ENCODE data around the gene HEATR9. TPM values are rescaled to one million over a fixed set of nuclear protein-coding genes. Genes with fewer than 3 reads are reported as not detected.

HEATR9 gene
- total RNA-seq, 1 donor from 2014 or later, result not detected

DNA sequence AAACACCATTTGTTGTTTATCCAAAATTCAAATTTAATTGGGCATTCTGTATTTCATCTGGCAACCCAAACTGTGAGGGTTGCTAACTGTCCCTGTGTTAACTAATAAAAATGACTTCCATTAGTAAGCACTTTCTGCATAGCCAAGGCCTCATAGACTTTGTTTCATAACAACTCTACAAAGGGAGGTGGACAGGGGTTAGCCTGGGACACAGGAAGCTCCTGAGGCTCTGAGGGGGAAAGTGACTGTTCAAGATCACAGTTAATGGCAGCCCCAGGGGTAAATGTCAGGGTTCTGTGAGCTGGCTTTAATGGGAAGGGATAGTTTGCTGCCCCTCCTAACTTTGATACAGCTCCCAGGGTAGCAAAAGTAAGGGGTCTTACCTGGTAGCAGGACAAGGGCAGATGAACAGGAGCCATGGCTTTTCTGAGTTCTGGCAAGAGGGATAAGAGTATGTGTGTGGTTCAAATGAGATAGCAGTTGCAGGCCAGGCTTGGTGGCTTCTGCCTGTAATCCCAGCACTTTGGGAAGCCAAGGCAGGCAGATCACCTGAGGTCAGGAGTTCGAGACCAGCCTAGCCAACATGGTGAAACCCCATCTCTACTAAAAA, 2.2 kb downstream of the HEATR9 start:
- DNase-seq (ENCODE audit: low spot score), result no peak

DNA sequence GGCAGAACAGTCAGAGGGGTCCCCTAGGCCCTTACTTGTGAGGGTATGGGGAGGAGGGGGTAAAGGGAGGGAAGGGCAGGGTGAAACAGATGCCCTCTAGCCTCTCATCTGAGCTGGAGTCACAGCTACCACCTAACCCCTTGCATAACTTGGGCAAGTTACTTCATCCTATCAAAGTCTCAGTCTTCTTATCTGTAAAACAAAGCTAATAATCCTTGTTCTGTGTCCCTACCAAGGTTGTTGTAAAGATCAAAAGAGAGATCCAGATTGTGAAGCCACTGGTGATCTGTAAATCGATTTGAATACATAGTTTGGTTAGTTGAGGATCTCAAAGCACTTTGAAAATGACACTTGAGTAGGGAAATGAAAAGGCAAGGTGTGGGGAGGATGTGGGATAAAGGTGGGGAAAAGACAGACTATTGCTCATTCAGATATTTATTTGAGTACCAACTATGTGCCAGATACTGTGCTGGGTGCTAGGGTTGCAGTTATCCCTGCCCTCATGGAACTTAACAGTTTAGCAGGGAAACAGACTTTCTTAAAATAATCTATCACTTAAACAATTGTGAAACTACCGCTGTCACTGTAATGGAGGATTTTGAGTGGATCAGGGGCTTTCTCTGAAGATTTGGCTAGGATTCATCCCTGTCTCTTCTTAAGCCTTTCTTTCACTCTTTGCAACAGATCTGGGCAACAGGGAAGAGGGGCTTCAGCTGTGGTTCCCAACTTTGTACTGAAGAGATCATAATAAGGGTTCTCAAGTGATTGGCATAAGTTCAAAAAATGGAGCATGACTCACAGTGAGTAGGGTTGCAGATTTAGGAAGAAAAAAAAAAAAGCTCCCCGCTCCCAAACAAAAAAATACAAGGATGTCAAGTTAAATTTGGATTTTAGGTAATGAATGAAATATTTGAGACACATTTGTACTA, 3.0 kb downstream of the HEATR9 start:
- DNase-seq (ENCODE audit: low spot score), result peak; percentile 81

DNA sequence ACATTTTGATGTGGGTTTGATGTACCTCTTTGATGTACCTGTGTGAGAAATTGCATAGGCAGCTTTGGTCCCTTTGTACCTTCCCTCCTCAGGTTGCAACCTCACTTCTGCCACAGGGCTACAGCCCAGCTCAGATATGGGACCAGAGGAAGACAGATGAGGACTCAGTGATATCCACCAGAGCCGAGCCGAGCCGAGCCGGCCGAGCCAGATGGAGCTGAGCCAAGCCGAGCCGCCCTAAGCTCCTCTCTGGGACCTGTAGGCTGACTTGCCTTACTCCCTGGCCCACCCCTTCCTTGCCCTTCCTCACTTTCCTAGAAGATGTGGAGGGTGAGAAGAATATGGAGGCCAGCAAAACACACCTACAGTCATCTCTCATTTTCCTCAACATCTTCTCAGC, 3.8 kb downstream of the HEATR9 start:
- no peak for DNase-seq (ENCODE audit: low spot score)

DNA sequence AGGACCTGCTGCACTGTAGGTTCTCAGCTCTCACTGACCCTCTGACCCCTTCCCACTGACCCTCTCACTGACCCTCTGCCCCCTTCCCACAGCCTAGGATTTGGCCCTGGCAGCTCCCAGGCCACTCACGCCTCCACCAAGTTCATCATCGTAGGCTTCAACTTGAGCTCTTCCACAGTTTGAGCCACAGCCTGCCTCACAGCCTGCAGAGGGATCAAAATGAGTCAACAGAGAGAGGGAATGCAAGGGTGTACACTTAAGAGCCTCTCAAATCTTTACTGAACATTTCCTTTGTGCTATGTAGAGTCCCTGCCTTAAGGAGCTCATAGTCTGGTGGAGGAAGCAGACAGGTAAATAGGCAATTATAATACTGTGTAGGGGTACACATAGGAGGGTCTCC, 12.1 kb downstream of the HEATR9 start:
- DNase-seq (ENCODE audit: low spot score), result no peak

DNA sequence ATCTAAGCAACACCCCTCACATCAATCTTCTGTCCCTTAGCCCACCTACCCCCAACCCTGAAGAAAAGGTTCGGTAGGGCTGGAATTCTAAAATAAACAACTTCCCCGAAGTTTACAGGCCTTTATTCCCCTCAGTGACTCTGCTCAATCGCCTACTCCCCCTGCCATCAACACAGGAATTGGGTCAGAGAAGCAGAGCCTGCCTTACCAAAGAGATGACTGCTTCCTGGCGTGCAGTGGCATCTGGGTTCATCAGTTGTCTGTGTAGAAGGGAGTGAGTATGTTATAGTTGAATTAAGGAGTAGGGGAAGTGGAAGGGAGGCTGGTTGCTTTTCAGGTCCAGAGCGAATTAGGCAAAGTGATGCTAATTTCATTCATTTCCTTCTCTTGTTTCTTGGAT, 12.7 kb downstream of the HEATR9 start:
- no peak for DNase-seq (ENCODE audit: low spot score)

DNA sequence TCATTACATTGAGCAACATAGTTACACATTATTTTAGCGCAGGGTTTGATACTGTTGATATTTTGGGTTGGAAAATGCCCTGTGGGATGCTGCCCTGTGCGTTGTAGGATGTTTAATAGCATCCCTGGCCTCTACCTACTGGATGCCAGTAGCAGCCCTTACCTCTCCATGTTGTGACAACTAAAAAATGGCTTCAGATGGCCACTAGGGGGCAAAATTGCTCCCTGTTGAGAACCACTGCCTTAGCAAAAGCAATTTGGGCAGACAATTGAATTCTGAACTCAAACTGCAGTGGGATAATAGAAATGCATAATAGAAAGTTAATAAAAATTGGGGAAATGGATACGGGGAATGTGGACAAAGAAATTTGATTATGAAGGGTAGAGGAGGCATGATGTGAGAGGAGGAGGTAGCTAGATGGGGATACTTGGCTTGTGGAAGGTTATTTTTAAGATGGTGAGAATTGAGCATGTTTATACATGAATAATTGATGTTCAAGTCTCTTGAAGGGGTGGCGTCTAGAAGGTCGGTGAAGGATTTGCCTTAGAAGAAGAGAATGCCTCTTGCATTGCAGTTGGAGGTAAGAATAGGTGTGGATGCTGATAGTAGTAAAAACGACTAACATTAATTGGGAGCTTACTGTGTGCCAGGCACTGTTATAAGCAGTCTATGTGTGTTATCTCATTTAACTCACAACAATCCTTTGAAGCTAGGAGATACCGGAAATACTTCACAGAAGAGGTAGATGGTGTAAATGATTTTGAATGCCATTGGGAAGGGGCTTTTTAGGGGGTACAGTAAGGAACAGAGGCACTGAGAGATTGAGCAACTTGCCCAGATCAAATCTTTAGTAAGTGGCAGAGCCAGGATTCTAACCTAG, 19.0 kb downstream of the HEATR9 start:
- peak; percentile 72 for DNase-seq (ENCODE audit: low spot score)

DNA sequence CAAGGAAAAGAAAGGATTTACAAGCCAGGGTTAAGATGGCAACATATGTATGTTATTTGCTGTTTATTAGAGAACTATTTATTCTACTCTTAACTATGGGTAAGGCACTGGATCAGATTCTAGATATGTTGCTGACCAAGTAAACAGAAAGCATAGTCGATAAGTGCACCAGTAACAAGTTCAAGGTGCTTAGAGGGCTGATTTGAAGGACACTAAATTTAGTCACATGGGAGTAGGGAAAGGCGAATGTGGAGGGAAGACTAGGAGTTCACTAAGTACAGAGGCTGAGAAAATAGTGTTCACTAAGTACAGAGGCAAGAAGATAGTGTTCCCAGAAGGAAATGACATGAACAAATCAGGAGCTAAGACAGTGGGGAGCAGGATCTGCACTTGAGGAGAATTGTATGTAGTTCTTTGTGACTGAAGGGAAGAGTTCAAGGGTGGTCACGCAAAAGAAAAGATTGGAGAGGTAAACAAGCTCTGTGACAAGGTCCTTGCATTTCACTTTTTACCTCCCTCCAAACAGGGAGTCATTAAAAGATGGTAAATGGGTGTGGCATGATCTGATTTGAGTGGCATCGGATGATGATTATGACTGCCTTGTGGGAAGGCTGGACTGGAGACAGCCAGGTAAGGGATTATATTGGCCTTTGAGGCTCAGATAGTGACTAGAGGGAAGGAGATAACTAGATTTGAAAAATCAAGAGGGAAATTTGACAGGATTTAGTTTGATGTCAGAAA, 20.9 kb downstream of the HEATR9 start:
- DNase-seq (ENCODE audit: low spot score), result no peak

DNA sequence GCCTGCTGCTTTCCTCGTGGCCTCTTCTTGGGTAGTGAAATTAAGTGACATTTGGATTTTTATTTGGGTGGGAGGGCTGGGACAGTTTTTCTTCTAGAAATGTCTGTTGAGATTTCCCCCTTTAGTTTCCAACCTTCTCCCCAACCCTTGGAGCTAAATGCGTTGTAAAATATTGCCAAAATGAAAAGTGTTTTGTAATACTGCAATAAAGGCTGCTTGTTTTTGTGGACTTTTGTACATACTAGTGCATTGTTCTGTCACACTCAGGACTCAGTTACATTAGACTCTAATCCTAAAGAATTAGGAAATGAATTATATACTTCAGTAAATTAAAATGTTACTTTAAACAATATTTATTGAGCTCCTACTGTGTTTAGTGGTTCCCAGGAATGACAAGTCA, 21.7 kb downstream of the HEATR9 start:
- no peak for DNase-seq (ENCODE audit: low spot score)

DNA sequence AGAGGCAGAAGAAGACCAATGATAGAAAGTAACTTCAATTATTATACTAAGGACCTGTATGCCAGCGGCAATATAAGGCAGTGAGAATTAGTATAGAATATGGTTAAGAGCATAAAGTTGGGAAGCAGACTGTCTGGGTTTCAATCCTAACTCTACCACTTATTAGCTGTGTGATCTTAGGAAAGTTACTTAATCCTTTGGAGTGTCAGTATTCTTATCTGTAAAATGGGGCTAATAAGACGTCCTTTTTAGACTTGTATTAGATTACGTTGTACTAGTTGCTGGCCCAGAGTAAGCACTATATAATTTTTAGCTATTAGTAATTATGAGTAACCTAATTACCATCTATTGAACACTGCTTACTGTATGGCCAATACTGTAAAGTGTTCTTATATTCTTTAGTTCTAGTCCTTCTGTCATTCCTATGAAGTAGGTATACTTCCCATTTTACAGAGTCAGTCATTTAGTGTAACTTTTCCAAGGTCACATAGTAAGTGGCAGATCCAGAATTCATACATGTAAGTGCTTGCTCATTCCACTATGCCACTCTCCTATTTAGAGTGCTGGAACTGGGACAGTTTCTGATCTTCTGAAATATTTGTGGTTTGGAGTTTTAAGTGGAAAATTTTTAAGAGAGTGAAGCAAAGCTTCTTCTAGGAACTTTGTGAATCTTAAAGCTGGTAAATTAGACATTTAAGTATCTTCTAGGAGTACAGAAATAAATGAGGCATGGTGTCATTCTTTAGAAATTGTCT, 22.5 kb downstream of the HEATR9 start:
- peak; percentile 43 for DNase-seq (ENCODE audit: low spot score)

DNA sequence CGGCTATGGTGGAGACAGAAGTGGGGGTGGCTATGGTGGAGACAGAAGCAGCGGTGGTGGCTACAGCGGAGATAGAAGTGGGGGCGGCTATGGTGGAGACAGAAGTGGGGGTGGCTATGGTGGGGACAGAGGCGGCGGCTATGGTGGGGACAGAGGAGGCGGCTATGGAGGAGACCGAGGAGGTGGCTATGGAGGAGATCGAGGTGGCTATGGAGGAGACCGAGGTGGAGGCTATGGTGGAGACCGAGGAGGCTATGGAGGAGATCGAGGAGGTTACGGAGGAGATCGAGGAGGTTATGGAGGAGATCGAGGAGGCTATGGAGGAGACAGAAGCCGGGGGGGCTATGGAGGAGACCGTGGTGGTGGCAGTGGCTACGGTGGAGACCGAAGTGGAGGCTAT, 24.1 kb downstream of the HEATR9 start:
- DNase-seq (ENCODE audit: low spot score), result no peak

DNA sequence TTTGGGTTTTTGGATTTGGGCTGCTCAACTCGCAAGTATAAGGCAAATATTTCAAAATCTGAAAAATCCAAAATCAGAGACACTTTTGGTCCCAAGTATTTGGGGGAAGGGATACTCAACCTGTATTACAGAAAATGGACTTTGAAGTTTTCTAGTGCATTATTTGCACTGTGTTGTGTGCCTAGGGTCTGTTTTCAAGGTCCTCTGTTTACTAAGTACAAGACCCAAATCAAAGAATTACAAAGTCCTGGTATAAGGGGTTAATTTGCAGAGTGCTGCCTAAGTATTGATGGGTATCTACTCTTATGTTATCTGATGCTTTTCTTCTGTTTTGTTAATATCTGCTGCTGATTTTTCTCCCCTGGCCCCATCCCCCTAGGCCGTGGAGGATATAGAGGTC, 25.0 kb downstream of the HEATR9 start:
- DNase-seq (ENCODE audit: low spot score), result no peak

DNA sequence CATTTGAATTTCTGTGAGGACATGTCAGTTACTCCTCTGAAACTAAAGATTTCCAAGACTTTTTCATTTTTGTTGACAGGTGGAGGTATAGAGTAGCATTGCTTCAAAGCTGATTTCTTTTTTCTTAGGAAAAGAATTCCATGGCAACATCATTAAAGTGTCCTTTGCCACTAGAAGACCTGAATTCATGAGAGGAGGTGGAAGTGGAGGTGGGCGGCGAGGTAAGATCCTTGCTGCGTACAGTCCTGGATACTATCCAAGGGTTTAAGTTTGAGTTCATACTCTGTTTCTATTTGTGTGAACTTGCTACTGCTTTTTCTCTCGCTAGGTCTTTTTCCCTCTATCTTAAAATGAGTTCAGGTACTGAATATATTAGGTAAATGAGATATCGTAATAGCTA, 26.5 kb downstream of the HEATR9 start:
- DNase-seq (ENCODE audit: low spot score), result no peak

DNA sequence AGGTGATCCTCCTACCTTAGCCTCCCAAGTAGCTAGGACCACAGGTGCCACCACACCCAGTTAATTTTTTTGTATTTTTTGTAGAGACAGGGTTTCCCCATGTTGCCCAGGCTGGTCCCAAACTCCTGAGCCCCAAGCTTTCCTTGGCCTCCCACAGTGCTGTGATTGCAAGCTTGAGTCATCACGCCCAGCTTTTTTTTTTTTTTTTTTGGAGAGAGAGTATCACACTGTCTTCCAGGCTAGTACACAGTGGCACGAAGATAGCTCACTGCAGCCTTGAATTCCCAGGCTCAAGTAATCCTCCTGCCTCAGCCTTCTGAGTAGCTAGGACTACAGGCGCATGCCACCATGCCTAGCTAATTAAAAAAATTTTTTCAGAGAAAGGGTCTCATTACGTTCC, 27.2 kb downstream of the HEATR9 start:
- no peak for DNase-seq (ENCODE audit: low spot score)

DNA sequence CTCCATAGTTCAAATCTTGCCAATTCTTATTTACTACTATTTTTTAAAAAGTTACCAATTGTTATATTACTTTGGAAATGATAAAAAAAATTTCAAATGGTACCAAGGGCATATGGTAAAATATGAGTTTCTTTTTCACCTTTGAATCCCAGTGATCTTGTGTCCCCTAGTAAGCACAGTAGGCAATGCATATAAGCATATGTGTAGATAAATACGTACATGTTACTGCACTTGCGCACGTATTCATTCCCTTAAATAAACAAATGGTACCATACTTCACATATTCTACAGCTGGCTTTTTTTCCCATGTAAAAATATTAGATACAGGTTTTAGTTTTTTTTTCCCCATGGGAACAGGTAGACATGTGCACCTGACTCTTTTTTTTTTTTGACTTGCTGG, 27.6 kb downstream of the HEATR9 start:
- DNase-seq (ENCODE audit: low spot score), result no peak

DNA sequence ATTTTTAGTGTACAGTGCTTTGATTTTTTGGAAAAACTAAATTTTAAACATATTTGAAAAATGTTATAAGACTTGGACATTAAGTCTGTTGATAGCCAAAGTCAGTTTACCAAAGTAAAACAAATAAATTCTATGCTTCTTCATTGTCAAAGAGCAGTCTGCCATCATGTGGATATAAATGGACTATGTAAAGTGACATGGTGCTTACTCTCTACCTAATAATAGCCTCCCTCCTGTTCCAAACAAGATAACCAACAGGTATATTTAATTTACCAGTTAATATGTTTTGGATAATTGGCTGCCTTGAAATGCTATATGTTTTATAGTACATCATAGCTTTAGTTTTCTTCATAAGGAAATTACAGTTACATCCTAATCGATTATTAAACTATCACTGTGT, 43.5 kb downstream of the HEATR9 start:
- DNase-seq (ENCODE audit: low spot score), result no peak

DNA sequence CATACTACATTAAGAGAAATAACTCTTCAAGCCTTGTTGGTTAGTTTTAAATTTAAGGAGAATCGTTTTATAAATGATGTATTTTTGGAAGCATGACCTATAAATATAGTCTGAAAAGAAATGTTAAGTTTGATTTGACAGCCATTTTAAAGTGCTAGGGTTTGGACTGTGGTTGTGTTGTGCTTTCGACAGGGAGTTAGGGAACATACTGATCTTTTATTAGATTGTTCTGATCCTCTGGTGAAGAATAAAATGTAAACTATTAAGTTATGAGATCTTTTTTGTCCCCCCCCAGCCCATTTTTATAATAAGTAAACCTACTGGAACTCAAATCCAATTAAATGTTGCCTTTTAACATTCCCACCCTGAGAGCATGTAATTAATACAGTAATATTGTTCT, 47.4 kb downstream of the HEATR9 start:
- DNase-seq (ENCODE audit: low spot score), result no peak

DNA sequence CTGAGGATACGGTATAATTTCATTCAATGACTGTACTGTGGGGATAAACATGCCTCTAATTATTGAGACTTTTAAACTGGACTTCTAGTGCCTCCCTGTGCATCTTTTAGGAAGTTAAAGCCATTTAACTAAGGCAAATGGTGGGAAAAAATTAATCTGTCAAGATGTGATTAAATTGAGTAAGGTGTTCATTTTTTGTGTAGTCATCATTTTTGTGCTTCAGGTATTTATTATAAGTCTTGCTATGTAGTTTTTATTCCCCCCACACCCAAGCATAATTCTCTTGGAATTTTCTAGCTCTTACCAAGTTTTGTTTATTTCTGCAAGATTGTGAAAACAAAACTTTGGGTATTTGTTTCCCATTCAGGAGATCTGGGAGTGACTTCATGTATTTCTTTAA, 49.2 kb downstream of the HEATR9 start:
- DNase-seq (ENCODE audit: low spot score), result no peak

DNA sequence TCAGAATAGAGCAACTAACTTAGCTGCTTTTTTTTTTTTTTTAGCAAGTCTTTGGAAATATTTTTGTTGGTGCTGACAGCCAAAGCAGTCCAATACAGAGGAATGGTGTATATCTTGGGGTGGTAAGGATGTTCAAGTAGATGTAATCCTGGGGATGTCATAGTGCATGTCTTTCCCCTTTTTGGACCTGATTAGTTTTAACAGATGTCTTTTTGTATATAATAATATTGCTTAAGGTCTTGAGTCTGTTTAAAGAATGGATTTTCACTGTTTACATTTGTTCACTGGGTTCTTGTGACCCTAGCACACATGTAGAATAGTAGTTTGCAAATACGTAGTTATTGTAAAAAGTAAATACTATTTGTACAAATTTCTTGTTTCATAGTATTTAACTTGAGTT, 51.5 kb downstream of the HEATR9 start:
- no peak for DNase-seq (ENCODE audit: low spot score)

DNA sequence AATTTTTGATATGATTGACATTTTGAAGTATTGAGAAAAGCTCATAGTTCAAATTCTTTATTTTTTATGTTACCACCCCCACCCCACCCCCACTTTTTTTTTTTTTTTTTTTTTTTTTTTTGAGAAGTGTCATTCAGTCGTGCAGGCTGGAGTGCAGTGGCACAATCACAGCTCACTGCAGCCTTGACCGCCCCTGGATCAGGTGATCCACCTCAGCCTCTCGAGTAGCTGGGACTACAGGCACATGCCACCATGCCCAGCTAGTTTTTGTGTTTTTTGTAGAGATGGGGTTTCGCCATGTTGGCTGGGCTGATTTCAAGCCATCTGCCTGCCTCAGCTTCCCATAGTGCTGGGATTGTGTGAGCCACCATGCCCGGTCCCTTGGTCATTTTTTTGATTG, 52.0 kb downstream of the HEATR9 start:
- DNase-seq (ENCODE audit: low spot score), result no peak

DNA sequence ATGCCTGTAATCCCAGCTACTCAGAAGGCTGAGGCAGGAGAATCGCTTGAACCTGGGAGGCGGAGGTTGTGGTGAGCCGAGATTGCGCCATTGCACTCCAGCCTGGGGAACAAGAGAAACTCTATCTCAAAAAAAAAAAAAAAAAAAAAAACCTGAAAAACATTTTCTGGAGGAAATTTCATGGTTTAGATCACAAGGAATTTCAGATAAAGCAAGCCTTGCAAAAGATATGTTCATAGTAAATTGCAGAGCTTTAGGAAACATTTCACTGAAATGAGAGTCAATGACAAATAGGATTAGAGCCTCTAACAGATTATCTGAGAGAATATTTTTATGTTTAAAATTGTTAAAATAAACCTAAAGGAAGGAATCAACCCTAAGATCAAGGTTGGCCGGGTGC, 56.2 kb downstream of the HEATR9 start:
- DNase-seq (ENCODE audit: low spot score), result no peak

DNA sequence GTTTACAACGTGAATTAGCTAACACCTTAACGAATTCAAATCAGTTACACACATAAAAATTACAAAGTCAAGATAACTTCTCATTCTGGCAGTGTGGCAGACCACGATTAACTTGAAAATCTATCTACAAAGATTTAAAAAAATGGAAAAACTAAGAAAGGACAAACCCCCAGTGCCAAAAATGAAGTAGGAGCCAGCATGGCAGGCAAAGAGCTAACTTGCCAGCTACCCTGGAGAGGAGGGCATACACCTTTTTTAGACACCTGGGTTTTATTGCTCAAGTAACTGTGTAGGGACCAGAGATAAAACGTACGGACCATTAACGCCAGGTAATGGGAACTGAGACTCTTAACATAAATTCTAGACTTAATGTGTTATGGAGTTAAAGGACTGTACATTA, 56.9 kb downstream of the HEATR9 start:
- DNase-seq (ENCODE audit: low spot score), result no peak
